Type B pancreatic cell (in vitro differentiated cells): ENCODE results near the gene ADCY2. TPM values are rescaled to one million over a fixed set of nuclear protein-coding genes. Genes with fewer than 3 reads are reported as not detected.

ENCODE experiments used
- DNase-seq: peaks from one replicate; pipeline ENCODE4 v3.0.0; 2021; ENCODE audit warnings: mixed read lengths; ENCODE audit not compliant: unreplicated experiment; ENCODE audit errors: extremely low spot score
- H3K27ac Mint-ChIP-seq: 2 replicates; pipeline ENCODE4 v1.8.0; 2021; ENCODE audit warnings: mild to moderate bottlenecking, mixed read lengths
- H3K27me3 Mint-ChIP-seq: 2 replicates; pipeline ENCODE4 v1.8.0; 2021; ENCODE audit warnings: mixed read lengths
- H3K36me3 Mint-ChIP-seq: 2 replicates; pipeline ENCODE4 v1.8.0; 2021; ENCODE audit warnings: mixed read lengths
- H3K4me1 Mint-ChIP-seq: one replicate; pipeline ENCODE4 v1.8.0; 2021; ENCODE audit warnings: mixed read lengths; ENCODE audit not compliant: unreplicated experiment
- H3K4me3 Mint-ChIP-seq: 2 replicates; pipeline ENCODE4 v1.8.0; 2021; ENCODE audit warnings: mild to moderate bottlenecking, mixed read lengths
- H3K9me3 Mint-ChIP-seq: 2 replicates; pipeline ENCODE4 v1.8.0; 2021; ENCODE audit warnings: mixed read lengths
- total RNA-seq: library from RNA; stranded (reverse); gene quantifications from 2 replicates; pipeline ENCODE4 v1.2.1, GENCODE V29; 2021; ENCODE audit warnings: low replicate concordance
- TF ChIP-seq, protein P1 (sequence below): fragments of 200-600 bp; sonication (generic); conservative IDR thresholded peaks from 2 replicates; pipeline ENCODE4 v1.5.0; 2021; ENCODE audit warnings: antibody characterized with exemption, mild to moderate bottlenecking

The ADCY2 gene
- total RNA-seq, 1 donor from 2014 or later, result 79.7 TPM

DNA sequence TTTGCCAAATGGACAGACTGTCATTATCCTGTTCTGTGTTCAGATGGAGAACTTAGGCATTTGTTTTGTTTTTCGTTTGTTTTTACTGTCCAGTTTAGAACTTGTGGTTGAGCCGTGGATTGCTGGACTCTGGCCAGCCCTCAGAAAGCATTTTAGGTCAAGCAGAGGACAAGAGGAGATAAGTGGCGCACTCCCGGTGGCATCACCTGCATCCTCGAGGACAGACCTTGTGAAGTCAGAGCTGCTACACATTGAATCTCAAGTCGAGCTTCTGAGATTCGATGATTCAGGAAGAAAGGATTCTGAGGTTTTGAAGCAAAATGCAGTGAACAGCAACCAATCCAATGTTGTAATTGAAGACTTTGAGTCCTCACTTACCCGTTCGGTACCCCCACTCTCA lies 481.9 kb downstream of the ADCY2 start:
- Mint-ChIP-seq H3K27ac (no peak overlapping the region), H3K9me3 (no peaks in the 10 kb centered on the region), H3K27me3 (no peaks in the 10 kb centered on the region), H3K4me3 (no peak overlapping the region), H3K4me1 (peaks cover 14% of the 10 kb centered on the region), H3K36me3 (peaks cover 46% of the 10 kb centered on the region)
- no peak for DNase-seq
- TF ChIP-seq, protein P1, sequence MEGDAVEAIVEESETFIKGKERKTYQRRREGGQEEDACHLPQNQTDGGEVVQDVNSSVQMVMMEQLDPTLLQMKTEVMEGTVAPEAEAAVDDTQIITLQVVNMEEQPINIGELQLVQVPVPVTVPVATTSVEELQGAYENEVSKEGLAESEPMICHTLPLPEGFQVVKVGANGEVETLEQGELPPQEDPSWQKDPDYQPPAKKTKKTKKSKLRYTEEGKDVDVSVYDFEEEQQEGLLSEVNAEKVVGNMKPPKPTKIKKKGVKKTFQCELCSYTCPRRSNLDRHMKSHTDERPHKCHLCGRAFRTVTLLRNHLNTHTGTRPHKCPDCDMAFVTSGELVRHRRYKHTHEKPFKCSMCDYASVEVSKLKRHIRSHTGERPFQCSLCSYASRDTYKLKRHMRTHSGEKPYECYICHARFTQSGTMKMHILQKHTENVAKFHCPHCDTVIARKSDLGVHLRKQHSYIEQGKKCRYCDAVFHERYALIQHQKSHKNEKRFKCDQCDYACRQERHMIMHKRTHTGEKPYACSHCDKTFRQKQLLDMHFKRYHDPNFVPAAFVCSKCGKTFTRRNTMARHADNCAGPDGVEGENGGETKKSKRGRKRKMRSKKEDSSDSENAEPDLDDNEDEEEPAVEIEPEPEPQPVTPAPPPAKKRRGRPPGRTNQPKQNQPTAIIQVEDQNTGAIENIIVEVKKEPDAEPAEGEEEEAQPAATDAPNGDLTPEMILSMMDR, result no peak

DNA sequence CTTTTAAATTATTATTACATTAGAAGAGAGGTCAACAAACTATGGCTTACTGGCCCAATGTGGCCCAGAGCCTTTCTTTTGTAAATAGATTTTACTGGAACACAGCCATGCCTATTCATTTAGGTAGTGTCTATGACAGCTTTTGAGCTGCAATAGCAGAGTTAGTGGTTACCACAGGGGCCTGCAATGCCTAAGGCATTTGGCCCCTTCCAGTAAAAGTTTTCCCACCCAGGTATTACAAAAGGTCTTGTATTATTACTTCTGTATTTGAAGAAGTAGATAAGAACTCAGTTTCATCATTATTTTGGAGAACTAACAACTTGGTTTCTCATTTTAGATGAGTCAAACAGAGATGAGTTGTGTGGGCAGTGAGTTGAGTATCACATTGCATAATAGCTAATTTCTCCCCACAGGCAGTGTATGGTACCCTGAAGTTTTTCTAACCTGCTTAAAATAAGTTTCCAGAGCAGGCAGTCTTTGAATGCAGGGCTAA lies 482.5 kb downstream of the ADCY2 start:
- Mint-ChIP-seq H3K27ac (no peak overlapping the region), H3K9me3 (no peaks in the 10 kb centered on the region), H3K4me3 (no peak overlapping the region), H3K36me3 (peaks cover 47% of the 10 kb centered on the region), H3K4me1 (peaks cover 13% of the 10 kb centered on the region), H3K27me3 (no peaks in the 10 kb centered on the region)
- DNase-seq, result no peak
- TF ChIP-seq, protein P1, result no peak
